Thyroid gland (tissue), 4 donors: ENCODE results near the gene C1orf210. TPM values are rescaled to one million over a fixed set of nuclear protein-coding genes. Genes with fewer than 3 reads are reported as not detected.

Source experiments
- DNase-seq, 2 donors: peaks; one replicate each; pipeline ENCODE4 v3.0.0-alpha.2; 2019
- H3K27ac ChIP-seq, 3 donors: fragments of 200-600 bp; sonication (generic); 1 replicate in 2 of 3; 2 replicates in 1 of 3; pipeline ENCODE4 v1.5.1; 2016 to 2019; ENCODE audit warnings: mild to moderate bottlenecking in 1 of 3, moderate library complexity in 1 of 3
- H3K27me3 ChIP-seq: fragments of 200-600 bp; sonication (generic); one replicate; pipeline ENCODE4 v1.5.1; 2019
- H3K36me3 ChIP-seq, 2 donors: fragments of 200-600 bp; sonication (generic); one replicate each; pipeline ENCODE4 v1.5.1; 2016 to 2019
- H3K4me1 ChIP-seq, 2 donors: fragments of 200-600 bp; sonication (generic); one replicate each; pipeline ENCODE4 v1.5.1; 2017 to 2019
- H3K4me3 ChIP-seq, 3 donors: fragments of 200-600 bp; sonication (generic); replicated peaks in 1 of 3; 1 replicate in 2 of 3; 2 replicates in 1 of 3; pipeline ENCODE4 v1.5.1; 2016; ENCODE audit warnings: mild to moderate bottlenecking in 1 of 3
- H3K9me3 ChIP-seq: fragments of 200-600 bp; sonication (generic); one replicate; pipeline ENCODE4 v1.5.1; 2017
- CTCF ChIP-seq, 6 experiments: fragments of 200-600 bp in 3 of 6; fragments of 450-650 bp in 3 of 6; sonication (generic) in 3 of 6; IDR thresholded peaks; one replicate each; pipeline ENCODE4 v1.5.1; 2016 to 2019; ENCODE audit warnings: antibody characterized with exemption in 6 of 6, mild to moderate bottlenecking in 2 of 6, inconsistent platforms in 1 of 6, moderate library complexity in 1 of 6
- POLR2A ChIP-seq, 2 donors: fragments of 450-650 bp; IDR thresholded peaks; one replicate each; pipeline ENCODE4 v1.6.1; 2017; ENCODE audit warnings: antibody characterized with exemption in 2 of 2, mild to moderate bottlenecking in 2 of 2, moderate library complexity in 1 of 2
- WGBS, 2 donors: methylation state at CpG; one replicate each; pipeline ENCODE4 v1.1.5; 2017; 5-methylcytosine and 5-hydroxymethylcytosine counted together
- intact Hi-C: fragments of 100-400 bp; cut with DNase I; formaldehyde crosslinking; loops from one replicate; pipeline ENCODE4 v1.15.1; 2023
- total RNA-seq, 4 donors: library from RNA; depleted of rRNA; stranded (reverse); fragments of >200 nt; gene quantifications; one replicate each; pipeline ENCODE4 v1.2.3, GENCODE V29; 2016

Gene C1orf210
- total RNA-seq, 4 donors from 2014 or later = 22.7 to 49.7 (median 36.3) TPM

- intact Hi-C loops = no loop called here
- TF ChIP-seq POLR2A (IDR thresholded peaks at IDR 0.05) = no peak
- no peak for TF ChIP-seq CTCF (IDR thresholded peaks at IDR 0.05)
Measured at GRCh38 chr1:43294761-43295160, 9.4 kb upstream of the C1orf210 start.

GRCh38 chr1:43293896-43294760, 8.7 kb upstream of the C1orf210 start:
- peak; percentile 55 to 58 for DNase-seq
- TF ChIP-seq POLR2A (IDR thresholded peaks at IDR 0.05) = peak in 1 of 2 donors; percentile 57
- no peak for TF ChIP-seq CTCF (IDR thresholded peaks at IDR 0.05)
- Histone ChIP-seq H3K9me3 (no peaks in the 10 kb centered on the region), H3K4me1 (peaks cover 63 to 78% of the 10 kb centered on the region in 2 donors), H3K4me3 (no peak overlapping the region), H3K36me3 (no peaks in the 10 kb centered on the region), H3K27me3 (no peaks in the 10 kb centered on the region), H3K27ac (peak overlapping the region; percentile 96 to 100 (median 97))
- 64 to 69% methylated on average over 7 of the region's 7 CpGs for WGBS, 2 donors
- intact Hi-C loops = no loop called here

More at GRCh38 chr1:43294761-43295160, 9.4 kb upstream of the C1orf210 start:
- H3K9me3 ChIP-seq = no peaks in the 10 kb centered on the region
- WGBS, 2 donors = 74 to 78% methylated on average over 8 of the region's 8 CpGs
- DNase-seq = no peak
- peak overlapping the region; percentile 96 to 100 (median 97) for H3K27ac ChIP-seq
- H3K27me3 ChIP-seq = no peaks in the 10 kb centered on the region
- no peak overlapping the region for H3K4me3 ChIP-seq
- peaks cover 70 to 85% of the 10 kb centered on the region in 2 donors for H3K4me1 ChIP-seq
- H3K36me3 ChIP-seq = no peaks in the 10 kb centered on the region

GRCh38 chr1:43293176-43293575, 7.8 kb upstream of the C1orf210 start:
- Histone ChIP-seq H3K4me1 (peaks cover 54 to 69% of the 10 kb centered on the region in 2 donors), H3K27ac (peak overlapping the region; percentile 96 to 100 (median 97)), H3K4me3 (no peak overlapping the region), H3K27me3 (no peaks in the 10 kb centered on the region), H3K36me3 (no peaks in the 10 kb centered on the region), H3K9me3 (no peaks in the 10 kb centered on the region)
- DNase-seq = no peak
- WGBS, 2 donors = 78 to 85% methylated on average over 2 of the region's 2 CpGs
- intact Hi-C loops = no loop called here
- no peak for TF ChIP-seq CTCF (IDR thresholded peaks at IDR 0.05)
- no peak for TF ChIP-seq POLR2A (IDR thresholded peaks at IDR 0.05)

- intact Hi-C loops = no loop called here
- peak overlapping the region; percentile 96 to 100 (median 97) for H3K27ac ChIP-seq
- 71 to 79% methylated on average over 5 of the region's 5 CpGs for WGBS, 2 donors
Measured at GRCh38 chr1:43292679-43293078, 7.3 kb upstream of the C1orf210 start.

More at GRCh38 chr1:43292679-43293078, 7.3 kb upstream of the C1orf210 start:
- Histone ChIP-seq H3K36me3 (no peaks in the 10 kb centered on the region), H3K9me3 (no peaks in the 10 kb centered on the region), H3K27me3 (no peaks in the 10 kb centered on the region), H3K4me1 (peaks cover 49 to 64% of the 10 kb centered on the region in 2 donors), H3K4me3 (no peak overlapping the region)
- no peak for TF ChIP-seq POLR2A (IDR thresholded peaks at IDR 0.05)
- no peak for TF ChIP-seq CTCF (IDR thresholded peaks at IDR 0.05)
- DNase-seq = no peak
